HG02763 (cell line): ENCODE data around the gene FAM222A.

Experiments used
- ATAC-seq: cut with Tn5 transposase; IDR thresholded peaks from one replicate; pipeline ENCODE4 v1.9.1; 2021; ENCODE audit warnings: mild to moderate bottlenecking, moderate library complexity; ENCODE audit not compliant: unreplicated experiment

The FAM222A gene

DNA sequence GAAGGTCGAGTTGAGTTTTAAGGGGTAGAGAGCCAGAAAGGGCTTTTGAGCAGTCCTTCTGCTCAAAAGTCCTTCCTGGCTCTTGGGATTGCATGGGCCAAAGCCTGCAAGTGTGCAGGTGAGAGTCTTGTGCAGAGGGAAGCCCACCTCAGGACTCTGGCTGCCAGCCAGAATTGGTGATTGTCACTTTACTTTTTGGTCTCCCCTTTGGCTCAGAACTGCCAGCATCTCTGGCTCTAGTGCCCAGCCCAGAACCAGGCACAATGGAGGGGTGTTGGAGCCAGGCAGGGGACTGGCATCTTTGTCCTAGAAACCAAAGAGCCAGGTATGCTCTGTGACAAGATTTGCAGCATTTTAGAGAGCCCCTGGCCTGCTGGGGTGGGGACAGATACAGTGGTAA is 23.5 kb downstream of the FAM222A start:
- no peak for ATAC-seq

DNA sequence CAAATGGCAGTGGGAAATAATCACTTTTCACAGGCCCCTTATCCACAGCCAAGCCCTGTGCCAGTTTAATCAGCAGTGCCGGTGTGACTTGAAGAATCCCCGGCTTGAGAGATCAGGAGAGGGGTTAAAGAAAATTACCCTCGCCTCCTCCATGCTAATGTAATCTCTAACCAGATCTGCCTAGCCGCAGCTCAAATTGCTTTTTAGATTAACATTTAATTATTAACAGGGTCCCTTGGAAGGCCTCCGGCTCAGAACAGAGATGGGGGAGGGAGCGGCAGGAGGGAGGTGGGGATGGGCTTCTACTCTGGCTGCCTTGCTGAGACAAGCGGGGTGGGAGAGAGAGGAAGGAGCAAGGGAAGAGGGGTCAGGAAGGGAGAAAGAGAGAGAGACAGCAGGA is 24.0 kb downstream of the FAM222A start:
- ATAC-seq, result no peak

DNA sequence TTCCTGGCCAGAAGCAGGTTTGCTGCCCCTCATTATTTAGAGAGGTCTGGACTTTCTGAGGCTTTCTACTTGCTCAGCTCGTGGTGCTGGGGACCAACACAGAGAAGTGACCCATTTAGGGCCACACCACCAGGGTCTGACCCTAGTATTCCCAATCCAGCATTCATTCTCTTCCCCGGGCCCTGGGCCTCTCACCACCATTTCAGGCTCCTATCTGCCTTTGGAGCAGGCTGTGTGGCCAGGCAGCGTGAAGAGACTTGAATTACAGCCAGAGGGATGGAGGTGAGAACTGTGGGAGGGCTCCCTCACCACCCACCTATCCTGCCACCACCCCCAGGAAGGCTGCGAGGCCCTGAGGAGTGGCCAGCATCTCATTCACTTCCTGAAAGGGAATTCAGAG is 24.6 kb downstream of the FAM222A start:
- ATAC-seq, result no peak

DNA sequence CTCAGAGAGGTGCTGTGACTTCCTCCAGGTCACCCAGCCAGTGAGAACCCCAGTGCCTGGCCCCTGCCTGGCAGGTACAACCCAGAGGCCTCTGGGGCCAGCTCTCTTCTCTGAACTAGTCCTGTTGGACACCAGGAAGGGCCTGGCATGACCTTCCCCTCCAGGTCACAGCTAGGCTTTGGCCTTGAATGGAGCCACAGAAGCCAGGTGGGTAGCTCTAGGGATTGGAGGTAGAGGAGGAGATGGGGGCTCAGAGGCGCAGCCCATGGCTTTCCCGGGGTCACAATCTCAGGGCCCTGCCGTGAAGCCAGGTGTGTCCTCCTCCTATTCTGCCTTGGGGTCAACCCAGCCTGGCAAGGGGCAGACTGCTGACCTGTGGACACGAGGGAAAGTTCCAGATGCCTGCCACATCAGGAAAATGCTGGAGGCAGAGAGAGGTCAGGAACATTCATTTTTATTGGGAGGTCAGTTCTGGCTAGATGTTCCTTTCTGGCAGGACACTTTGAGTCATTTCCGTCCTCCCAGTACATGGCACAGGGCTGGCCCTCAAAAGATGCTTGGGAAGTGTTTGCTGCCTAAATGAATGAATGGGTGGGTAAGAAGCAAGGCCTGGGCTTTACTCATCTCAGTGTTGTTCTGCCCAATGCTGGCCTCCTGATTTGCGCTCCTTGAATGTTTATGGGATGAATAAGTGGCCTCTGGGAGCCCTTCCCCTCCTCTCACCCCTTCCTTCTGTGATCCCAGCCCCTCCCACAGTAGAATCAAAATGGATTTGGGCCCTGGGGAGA is 25.4 kb downstream of the FAM222A start:
- no peak for ATAC-seq

DNA sequence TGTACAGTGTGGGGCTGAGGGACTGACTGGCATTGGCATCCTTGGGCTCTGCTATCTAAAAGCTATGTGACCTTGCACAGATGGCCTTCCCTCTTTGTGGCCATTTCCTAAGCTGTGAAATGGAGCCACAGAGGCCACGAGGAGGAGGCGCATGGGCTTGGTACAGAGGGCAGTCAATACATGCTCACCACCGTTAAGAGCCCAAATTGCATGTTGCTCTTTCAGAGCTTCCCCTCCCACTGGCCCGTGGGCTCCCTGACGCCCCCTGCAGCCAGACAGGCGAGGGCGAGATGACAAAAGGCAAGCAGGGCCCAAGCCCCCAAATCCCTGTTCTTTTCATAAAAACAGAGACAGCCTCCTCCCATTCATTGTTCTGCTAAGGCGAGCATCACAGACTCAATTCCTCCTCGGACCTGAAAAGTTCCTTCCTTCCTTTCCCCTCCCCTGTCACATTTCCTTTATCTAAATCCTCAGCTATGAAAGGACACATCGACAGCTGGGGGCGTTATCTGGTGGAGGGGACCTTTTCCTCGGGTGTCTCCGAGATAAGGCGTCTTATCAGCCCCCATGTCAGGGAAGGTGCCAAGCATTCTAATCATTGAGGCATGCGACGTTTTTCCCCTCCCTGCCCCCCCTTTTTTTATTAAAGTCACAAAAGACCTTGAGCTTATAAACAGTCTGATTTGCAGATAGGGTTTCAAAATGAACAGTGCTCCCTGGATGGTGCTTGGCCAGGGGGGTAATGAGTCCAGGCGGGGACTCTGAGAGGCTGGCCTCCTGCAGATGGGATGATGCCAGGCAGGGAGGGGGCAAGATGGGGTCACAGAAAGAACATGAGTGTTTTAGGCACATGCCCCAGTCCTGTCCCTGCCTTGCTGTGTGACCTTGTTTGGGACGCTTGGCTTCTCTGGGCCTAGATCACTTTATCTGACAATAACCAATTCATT is 26.4 kb downstream of the FAM222A start:
- ATAC-seq, result no peak

DNA sequence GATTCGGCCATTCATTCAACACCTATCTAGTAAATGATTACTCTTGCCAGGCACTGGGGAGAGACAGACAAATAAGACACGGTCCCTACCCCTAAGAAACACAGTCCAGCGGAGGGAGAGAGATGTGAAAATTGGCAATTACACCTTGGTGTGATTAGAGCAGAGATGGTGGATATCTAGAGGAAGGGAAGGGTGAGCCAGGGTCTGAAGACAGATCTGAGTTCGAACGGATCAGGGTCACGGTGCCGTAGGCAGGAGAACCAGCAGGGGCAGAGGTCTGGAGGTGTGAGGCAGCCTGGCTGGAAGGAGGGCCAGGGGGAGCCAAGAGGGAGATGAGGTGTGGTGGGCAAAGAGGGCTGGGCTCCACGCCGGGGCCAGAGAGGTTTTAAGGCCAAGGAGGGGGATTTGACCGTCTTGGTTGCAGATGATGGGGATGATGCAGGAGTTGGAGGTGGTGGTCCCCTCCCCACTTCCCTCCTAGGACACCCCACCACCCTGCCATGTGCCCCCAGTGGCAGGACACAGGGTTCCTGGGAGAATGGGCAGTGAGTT is 27.1 kb downstream of the FAM222A start:
- ATAC-seq, result no peak

DNA sequence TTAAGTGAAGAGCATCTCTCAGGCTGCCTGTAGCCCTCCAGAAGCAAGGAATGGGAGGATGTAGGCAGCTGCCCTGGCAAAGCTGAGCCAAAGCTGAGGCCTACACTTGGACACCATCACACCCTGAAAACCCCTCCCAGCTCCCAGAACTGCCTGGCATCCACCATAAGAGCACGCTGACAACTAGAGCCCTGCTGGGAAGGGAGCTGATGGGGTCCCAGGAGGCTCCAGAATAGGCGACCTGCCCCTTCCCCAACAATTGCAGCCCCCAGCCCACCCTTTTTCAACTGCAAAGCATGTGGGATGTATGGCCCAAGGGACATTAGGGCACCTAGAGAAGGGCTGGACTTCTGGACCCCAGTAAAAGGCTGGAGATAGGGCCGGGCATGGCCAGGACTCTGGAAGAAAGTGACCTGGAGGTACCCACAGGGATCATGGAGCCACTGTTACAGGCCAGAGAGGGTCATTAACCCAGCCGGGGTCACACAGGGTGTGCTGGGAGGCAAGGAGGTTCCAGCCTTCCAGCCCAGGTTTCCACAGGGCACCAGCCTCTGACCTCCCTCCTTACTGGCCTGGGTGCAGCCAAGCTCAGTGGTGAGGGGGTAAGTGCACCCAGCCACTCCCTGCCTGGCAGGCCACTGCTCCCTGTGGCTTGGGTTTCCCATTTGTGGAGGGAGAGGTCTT is 27.8 kb downstream of the FAM222A start:
- ATAC-seq, result no peak

DNA sequence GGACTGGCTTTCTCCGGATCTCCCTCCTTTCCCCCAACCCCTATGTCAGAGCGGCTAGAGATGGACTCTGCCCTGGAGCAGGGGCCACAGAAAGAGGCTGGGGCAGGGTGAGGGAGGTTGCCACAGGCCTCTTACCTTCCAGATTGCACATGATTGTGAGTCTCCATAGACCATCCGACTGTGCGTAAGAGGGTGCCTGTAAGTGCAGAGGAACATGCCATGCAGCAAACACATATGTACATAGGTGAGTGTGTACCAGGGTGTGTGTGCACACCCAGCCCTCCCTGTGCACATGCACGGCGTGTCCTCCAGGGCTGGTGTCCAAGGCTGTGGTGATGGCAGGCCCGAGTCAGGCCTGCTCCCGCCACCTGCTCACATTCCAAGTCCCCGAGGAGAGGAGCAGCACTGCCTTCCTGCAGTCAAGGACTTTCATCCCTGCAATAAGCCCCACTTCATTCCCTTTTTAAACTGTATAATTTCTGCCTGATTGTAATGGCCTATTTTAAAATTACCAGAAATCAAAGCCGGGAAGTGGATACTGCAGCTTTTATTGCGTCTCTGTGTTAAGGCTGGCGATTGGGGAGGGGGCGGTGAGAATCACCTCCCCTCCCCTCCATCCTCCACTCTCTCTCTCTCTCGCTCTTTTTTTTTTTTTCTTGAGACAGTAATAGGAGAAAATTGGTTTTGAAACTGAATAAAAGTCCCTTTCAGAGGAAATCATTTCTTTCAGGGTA is 28.5 kb downstream of the FAM222A start:
- no peak for ATAC-seq

DNA sequence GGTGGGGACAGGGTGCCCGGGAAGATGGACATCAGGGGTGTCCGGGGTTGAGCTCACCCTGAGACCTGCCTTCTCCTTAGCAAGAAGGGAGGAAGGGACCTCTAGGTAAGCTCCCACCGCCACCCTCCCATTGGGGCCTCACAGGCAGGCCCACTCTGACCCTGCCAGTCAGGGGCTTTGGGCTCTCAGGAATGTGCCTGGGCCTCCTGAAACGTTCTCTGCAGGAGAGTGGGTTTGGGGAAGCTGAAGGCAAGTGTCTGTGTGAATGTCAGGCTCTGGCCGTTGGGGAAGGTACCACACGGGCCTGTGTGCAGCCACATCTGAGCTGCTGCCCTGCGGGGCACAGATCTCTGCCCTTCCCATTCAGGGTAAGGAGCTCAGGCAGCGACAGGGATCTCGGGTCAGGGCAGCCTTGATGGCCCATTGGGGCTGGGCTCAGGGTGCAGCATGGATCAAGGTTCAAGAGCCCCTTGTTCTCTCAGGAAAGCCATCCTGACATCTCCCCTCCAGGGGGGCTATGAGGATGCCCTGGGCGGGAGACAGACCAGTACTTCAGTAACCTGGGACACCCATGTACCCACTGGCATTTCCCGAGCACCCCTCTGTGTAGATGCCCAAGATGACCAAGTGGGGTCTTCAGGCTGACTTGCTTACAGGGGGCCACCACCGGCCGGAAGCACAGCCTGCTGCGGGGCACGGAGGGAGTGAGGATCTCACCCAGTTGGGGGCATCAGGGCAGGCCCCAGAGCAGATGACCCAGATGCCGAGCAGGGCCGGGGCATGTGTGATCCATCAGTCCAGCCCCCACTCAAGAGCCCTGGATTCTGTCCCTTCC is 29.7 kb downstream of the FAM222A start:
- no peak for ATAC-seq

DNA sequence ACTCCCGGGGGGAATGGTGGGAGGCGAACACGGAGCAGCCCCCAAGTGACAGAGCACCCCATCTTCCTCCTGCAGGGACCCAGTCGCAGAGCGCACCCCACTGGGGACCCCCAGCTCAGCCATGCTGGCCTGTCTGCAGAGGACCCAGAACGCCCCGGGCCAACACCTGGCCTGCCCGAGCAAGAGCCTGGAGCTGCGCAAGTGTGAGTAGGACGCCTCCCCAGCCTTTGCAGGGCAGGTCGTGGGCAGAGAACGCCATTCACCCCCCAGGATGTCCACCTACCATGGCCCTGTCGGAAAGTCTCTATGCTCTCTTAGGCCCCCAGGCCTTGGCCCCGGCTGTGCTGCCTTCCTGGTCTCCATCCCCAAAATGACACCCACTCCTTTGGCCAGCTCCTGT is 30.4 kb downstream of the FAM222A start:
- ATAC-seq, result no peak

DNA sequence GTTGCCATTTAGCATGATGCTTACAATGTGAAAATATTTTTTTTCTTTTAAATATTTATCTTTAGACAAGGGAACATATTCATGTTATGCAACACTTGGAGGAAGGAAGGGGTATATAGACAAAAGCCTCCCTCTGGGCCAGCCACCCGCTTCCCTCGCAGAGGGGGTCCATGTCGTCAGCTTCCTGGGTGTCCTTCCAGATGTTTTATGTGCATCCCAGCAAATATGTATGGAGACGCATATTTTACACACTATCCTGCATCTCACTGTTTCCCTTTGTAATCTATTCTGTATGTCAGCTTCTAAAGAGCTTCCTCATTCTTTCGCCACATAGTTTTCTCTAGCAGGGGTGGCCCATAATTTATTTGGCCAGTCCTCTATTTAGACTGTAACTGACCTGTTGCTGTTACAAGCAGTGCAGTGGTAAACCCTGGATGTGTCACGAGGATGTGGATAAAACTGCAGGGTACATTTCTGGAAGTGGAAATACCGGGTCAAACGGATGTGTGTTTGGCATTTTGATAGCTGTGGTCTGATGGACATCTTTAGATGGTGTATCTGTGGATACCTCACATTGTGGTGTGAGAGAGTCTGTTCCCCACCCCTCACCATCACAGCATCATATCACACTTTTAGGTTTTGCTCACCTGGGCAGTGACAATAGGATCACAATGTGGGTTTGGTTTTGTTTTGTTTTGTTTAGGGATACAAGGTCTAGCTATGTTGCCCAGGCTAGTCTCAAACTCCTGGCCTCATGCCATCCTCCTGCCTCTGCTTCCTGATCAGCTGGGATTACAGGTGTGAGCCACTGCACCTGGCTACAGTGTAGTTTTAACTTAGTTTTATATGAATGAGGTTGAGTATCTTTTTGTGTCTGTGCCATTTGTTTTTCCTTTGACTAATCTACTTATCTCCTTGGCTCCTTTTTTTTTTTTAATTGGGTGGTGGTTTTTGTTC is 31.6 kb downstream of the FAM222A start:
- ATAC-seq, result no peak

DNA sequence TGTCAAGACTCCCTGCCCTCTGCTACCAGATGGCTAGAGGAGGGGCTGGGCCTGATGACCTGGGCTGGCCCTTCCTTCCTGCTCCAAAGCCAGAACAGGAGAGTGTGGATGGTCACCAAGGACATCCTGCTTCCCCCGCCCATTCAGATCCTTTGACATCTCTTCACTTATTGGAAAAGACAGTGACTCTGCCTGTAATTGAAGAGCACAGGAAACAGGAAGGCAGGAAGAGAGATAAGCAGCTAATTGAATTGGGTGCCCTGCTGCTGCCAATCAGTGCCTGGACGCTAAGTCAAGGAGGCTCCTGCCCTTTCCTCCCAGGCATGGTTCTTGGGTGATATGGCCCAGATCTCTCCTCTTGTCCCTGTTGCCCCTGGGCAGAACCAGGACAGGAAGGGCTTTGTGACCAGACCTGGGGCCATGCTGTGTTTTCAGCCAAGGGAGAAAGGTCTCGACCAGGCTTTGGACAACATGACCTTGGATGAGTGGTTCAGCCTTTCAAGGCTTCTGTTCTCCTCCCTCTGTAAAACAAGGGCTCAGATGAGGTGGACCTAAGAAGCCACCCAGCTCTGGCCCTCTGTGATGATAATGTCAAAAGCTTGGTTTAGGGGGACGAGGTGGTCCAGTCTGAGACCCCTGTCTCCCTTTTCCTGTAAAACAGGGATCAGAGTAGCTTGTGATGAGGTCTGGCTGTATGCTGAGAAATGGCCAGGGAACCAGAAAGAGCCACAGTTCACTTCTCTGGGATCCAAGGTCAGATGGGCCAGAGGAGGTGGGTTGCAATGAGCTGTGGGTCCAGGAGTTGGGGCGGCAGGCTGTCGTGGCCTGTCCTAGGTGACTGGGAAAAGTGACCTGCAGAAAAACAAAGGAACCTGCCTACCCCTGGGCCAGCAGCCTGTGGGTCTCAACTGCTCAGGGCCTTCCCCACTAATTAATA is 38.8 kb downstream of the FAM222A start:
- no peak for ATAC-seq

DNA sequence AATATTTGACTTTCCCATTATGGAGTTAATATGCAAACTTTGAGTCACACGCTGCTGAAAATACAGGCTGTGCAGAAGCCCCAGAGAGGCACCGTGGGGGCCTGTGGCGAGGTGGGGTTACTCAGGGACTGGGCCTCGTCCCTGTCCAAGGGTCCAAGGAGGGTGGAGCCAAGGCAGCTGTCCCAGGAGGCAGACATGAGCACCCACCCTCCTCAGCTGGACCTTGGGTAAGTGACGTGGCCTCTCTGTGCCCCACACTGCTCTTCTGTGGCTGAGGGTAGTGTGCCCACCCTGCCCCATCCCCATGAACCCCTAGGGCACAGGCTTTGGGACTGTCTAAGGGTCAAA is 39.4 kb downstream of the FAM222A start:
- no peak for ATAC-seq

DNA sequence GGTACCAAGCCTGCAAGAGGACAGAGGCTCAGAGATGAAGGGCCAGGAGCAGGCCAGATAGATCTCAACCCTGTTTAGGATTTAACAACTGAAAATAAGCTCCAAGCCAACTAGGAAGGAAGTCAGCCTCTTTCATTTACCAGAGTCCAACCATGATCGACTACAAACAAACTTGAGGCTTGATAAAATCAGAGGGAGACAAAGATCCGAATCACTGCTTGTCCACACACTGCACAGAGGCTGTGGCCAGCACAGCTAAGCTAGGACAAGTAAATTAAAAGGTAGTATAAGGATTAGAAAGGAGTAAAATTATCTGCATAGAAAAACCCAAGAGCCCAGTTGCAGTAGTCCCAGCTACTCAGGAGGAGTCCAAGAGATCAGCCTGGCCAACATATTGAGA is 40.3 kb downstream of the FAM222A start:
- ATAC-seq, result no peak

DNA sequence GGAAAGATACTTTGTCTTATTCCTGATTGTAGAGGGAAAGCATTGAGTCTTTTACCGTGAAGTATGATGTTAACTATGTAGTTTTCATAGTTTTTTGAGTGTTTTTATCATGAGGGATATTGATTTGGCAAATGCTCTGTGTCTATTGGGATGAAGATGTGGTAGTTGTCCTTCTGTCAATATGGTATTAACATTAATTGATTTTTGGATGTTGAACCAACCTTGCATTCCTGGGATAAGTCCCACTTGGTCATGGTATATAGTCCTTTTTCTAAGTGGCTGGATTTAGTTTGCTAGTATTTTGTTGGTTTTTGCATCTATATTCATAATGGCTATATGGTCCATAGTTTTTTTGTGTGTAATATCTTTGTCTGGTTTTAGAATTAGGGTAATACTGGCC is 42.8 kb downstream of the FAM222A start:
- ATAC-seq, result no peak

DNA sequence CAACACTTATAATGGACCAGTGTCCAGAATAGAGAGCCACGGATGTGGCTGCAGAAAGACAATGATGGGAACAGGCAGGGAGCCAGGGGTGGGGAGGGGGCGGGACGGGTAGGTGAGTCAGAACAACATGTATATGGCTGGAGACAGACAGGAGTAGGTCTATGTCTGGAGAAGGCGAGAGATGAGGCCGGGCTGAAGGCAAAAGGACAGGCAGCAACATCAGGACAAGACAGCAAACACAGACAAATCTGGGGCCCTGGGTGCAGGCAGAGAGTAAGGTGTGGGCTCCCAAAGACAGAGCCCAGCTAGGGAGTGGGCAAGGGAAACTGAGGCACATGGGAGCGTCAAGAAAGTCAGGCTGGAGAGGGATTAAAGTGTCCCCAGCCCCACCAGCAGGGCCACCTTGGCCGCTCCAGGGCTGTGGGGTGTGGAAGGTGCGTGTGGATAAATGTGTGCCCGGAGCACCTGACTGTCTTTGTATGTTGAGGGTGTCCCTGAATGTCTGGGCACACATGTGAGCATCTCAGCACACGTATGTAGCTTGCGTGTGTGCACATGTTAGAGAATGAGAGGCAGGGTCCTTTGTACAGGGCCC is 44.1 kb downstream of the FAM222A start:
- ATAC-seq, result no peak
